Lower lobe of right lung (tissue), 2 donors: ENCODE data around the gene CTBP1. TPM values are rescaled to one million over a fixed set of nuclear protein-coding genes. Genes with fewer than 3 reads are reported as not detected.
A peak's percentile ranks its signal among the peaks of the same experiment; 100 is the strongest.

Experiments
- ATAC-seq, 2 donors: fragments of 200-7000 bp; cut with Tn5 transposase; one replicate each; pipeline ENCODE4 v1.9.1; 2020 to 2022; ENCODE audit warnings: mild to moderate bottlenecking in 2 of 2, moderate library complexity in 2 of 2
- DNase-seq: peaks from one replicate; pipeline ENCODE4 v3.0.0-alpha.2; 2020
- H3K27ac ChIP-seq: fragments of 200-600 bp; one replicate; pipeline ENCODE4 v1.8.0; 2022
- H3K27me3 ChIP-seq: fragments of 200-600 bp; one replicate; pipeline ENCODE4 v1.8.0; 2022; ENCODE audit warnings: low read depth
- H3K36me3 ChIP-seq: fragments of 200-600 bp; one replicate; pipeline ENCODE4 v1.8.0; 2022; ENCODE audit warnings: mild to moderate bottlenecking
- H3K4me1 ChIP-seq: fragments of 200-600 bp; one replicate; pipeline ENCODE4 v1.8.0; 2022
- H3K4me3 ChIP-seq: fragments of 200-600 bp; one replicate; pipeline ENCODE4 v1.8.0; 2022; ENCODE audit warnings: mild to moderate bottlenecking
- H3K9me3 ChIP-seq: fragments of 200-600 bp; one replicate; pipeline ENCODE4 v1.8.0; 2022
- CTCF ChIP-seq: fragments of 200-600 bp; IDR thresholded peaks from one replicate; pipeline ENCODE4 v1.8.0; 2022; ENCODE audit warnings: antibody characterized with exemption, mild to moderate bottlenecking
- intact Hi-C: fragments of 100-400 bp; cut with DNase I; formaldehyde crosslinking; loops from one replicate; pipeline ENCODE4 v1.11.0; 2022
- total RNA-seq: library from RNA; stranded (reverse); fragmentation: NEBNext Ultra II Directional; extraction: Animal tissue kit (Norgen Biotek cat#: 25700); gene quantifications from one replicate; pipeline ENCODE4 v1.2.1, GENCODE V29; 2021
- donor health status: DM: no; HTN: yes; CAD: no; lungs with severe emphysema.

The CTBP1 gene
- total RNA-seq, 1 donor from 2014 or later = 165 TPM

- intact Hi-C loops = no loop called here
- peak overlapping the region; percentile 78 for H3K27ac ChIP-seq
- no peaks in the 10 kb centered on the region for H3K27me3 ChIP-seq
- ATAC-seq (peak; percentile 13 to 41), DNase-seq (peak; percentile 54)
- peaks cover 22% of the 10 kb centered on the region for H3K36me3 ChIP-seq
- H3K4me3 ChIP-seq = peak overlapping the region; percentile 3
- H3K4me1 ChIP-seq = peaks cover 85% of the 10 kb centered on the region
- H3K9me3 ChIP-seq = no peaks in the 10 kb centered on the region
- no peak for TF ChIP-seq CTCF
Observed at GRCh38 chr4:1207603-1208265, 41.2 kb downstream of the CTBP1 start.

- no peaks in the 10 kb centered on the region for H3K27me3 ChIP-seq
- DNase-seq (peak; percentile 43), ATAC-seq (no peak)
- TF ChIP-seq CTCF = no peak
- intact Hi-C loops = no loop called here
- peaks cover 86% of the 10 kb centered on the region for H3K4me1 ChIP-seq
- no peak overlapping the region for H3K4me3 ChIP-seq
- H3K9me3 ChIP-seq = no peaks in the 10 kb centered on the region
- H3K36me3 ChIP-seq = peaks cover 15% of the 10 kb centered on the region
- no peak overlapping the region for H3K27ac ChIP-seq
Observed at GRCh38 chr4:1207157-1207470, 41.8 kb downstream of the CTBP1 start.

GRCh38 chr4:1206299-1207156 lies 42.4 kb downstream of the CTBP1 start:
- H3K36me3 ChIP-seq = peaks cover 10% of the 10 kb centered on the region
- no peak for TF ChIP-seq CTCF
- DNase-seq = peak; percentile 35
- no peaks in the 10 kb centered on the region for H3K9me3 ChIP-seq
- H3K4me1 ChIP-seq = peaks cover 86% of the 10 kb centered on the region
- H3K27ac ChIP-seq = no peak overlapping the region
- no peak overlapping the region for H3K4me3 ChIP-seq
- no peak for ATAC-seq
- intact Hi-C loops = no loop called here
- H3K27me3 ChIP-seq = no peaks in the 10 kb centered on the region

DNA sequence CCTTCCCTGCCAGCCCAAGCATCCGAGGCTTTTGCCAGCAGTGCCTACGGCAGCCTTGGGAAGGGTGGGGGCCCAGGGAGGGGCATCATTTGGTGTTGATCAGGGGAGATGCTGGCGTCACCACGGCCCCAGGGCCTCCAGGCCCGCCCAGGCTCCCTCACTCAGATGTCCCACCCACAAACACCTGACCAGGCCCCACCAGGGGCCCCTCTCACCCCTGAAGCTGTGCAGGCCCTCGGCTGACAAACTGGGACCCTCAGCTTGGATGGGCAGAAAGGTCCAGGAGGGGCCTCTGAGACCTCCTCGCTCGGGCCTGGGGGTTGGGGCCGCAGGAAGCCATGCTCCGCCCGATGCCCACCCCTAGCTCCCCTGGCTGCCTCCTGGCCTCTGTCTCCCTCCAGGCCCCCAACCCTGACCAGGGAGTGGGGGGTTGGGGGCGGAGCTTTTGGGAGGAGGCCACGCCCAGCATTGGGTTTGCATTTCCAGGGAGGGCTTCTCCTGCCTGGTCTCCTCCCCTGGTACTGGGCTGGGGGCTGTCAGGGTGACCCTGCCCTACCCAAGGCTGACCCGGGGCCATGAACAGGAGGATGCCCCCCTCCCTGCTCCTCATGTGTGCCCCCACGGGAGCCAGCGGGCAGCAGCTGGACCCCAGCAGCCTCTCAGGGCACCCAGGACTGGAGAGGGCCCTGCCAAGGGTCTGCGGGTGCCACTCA lies 43.2 kb downstream of the CTBP1 start:
- no peaks in the 10 kb centered on the region for H3K27me3 ChIP-seq
- peaks cover 2% of the 10 kb centered on the region for H3K36me3 ChIP-seq
- peak overlapping the region; percentile 88 for H3K27ac ChIP-seq
- H3K9me3 ChIP-seq = no peaks in the 10 kb centered on the region
- peaks cover 86% of the 10 kb centered on the region for H3K4me1 ChIP-seq
- ATAC-seq = no peak
- intact Hi-C loops = no loop called here
- TF ChIP-seq CTCF = no peak
- H3K4me3 ChIP-seq = no peak overlapping the region
- DNase-seq = peak; percentile 46

- TF ChIP-seq CTCF = no peak
- H3K4me1 ChIP-seq = peaks cover 86% of the 10 kb centered on the region
- peak; percentile 55 for DNase-seq
Observed at GRCh38 chr4:1204828-1205585, 43.9 kb downstream of the CTBP1 start.

More at GRCh38 chr4:1204828-1205585, 43.9 kb downstream of the CTBP1 start:
- H3K27ac ChIP-seq = peak overlapping the region; percentile 88
- H3K9me3 ChIP-seq = no peaks in the 10 kb centered on the region
- H3K4me3 ChIP-seq = peak overlapping the region; percentile 27
- ATAC-seq = no peak
- no peaks in the 10 kb centered on the region for H3K27me3 ChIP-seq
- intact Hi-C loops = no loop called here
- H3K36me3 ChIP-seq = no peaks in the 10 kb centered on the region
